Activated CD4-positive, alpha-beta T cell treated with anti-CD3 and anti-CD28 coated beads for 48 hours (primary cell): ENCODE measurements around the gene LAMTOR4.

Experiments used
- DNase-seq: peaks from one replicate; pipeline ENCODE4 v3.0.0-alpha.2; 2020

LAMTOR4 gene

GRCh38 chr7:100148559-100149328 lies at the start of gene LAMTOR4:
Gene LAMTOR4, plus strand, starts transcription at chr7:100148918. Its CDS starts 55 bp downstream, at chr7:100148973.
- DNase-seq = peak; percentile 99

GRCh38 chr7:100099452-100099851 lies 49.3 kb upstream of the LAMTOR4 start:
- DNase-seq = no peak

GRCh38 chr7:100100420-100101015 lies 48.2 kb upstream of the LAMTOR4 start:
- peak; percentile 90 for DNase-seq

GRCh38 chr7:100101016-100101862 lies 47.5 kb upstream of the LAMTOR4 start, which contains the start of the genes AP4M1 and MCM7:
Gene AP4M1, plus strand, starts transcription at chr7:100101643. Its CDS starts 72 bp downstream, at chr7:100101715.
Gene MCM7, minus strand, starts transcription at chr7:100101397. Its CDS starts 103 bp downstream, at chr7:100101294.
- DNase-seq = peak; percentile 99

- no peak for DNase-seq
Observed at GRCh38 chr7:100102950-100103840, 45.5 kb upstream of the LAMTOR4 start.

- DNase-seq = no peak
Observed at GRCh38 chr7:100105534-100105933, 43.2 kb upstream of the LAMTOR4 start.

- no peak for DNase-seq
Observed at GRCh38 chr7:100106633-100107032, 42.1 kb upstream of the LAMTOR4 start.

- no peak for DNase-seq
Observed at GRCh38 chr7:100107125-100107737, 41.5 kb upstream of the LAMTOR4 start.

GRCh38 chr7:100107890-100108289 lies 40.8 kb upstream of the LAMTOR4 start:
- no peak for DNase-seq

GRCh38 chr7:100109521-100110163 lies 39.1 kb upstream of the LAMTOR4 start:
- no peak for DNase-seq

GRCh38 chr7:100111156-100111555 lies 37.6 kb upstream of the LAMTOR4 start:
- no peak for DNase-seq

- no peak for DNase-seq
Observed at GRCh38 chr7:100111914-100112313, 36.8 kb upstream of the LAMTOR4 start.

GRCh38 chr7:100115026-100115425 lies 33.7 kb upstream of the LAMTOR4 start:
- DNase-seq = no peak

GRCh38 chr7:100118388-100119071 lies 30.2 kb upstream of the LAMTOR4 start:
- DNase-seq = no peak

GRCh38 chr7:100119072-100119969 lies 29.4 kb upstream of the LAMTOR4 start, which contains the start of the genes CNPY4 and TAF6:
Gene CNPY4, plus strand, starts transcription at chr7:100119634. Its CDS starts 111 bp downstream, at chr7:100119745.
Gene TAF6, minus strand, starts transcription at chr7:100119358. Its CDS starts 5,149 bp downstream, at chr7:100114209.
- DNase-seq = peak; percentile 97

GRCh38 chr7:100119970-100120732 lies 28.6 kb upstream of the LAMTOR4 start:
- DNase-seq = peak; percentile 83

GRCh38 chr7:100120733-100121036 lies 28.0 kb upstream of the LAMTOR4 start:
- DNase-seq = no peak

GRCh38 chr7:100122067-100122466 lies 26.7 kb upstream of the LAMTOR4 start:
- no peak for DNase-seq

GRCh38 chr7:100122568-100122967 lies 26.1 kb upstream of the LAMTOR4 start:
- no peak for DNase-seq
